ENCODE data around the gene C4orf51.
"Not testable (repeated sequence)": the region's sequence is repeated elsewhere in the genome, so short reads cannot be mapped to it uniquely, and the experiment has no call there.

Gene C4orf51

GRCh38 chr4:145679991-145680455 lies at the start of gene C4orf51:
Gene C4orf51 (plus strand): TSS chr4:145680146. CDS start chr4:145680204, 58 bp downstream.
- DNase-seq (ENCODE audit: low read depth) = peak; percentile 41

- no peak for DNase-seq (ENCODE audit: low read depth)
Observed at GRCh38 chr4:145635117-145635516, 44.8 kb upstream of the C4orf51 start.

- DNase-seq (ENCODE audit: low read depth) = no peak
Observed at GRCh38 chr4:145635630-145636029, 44.3 kb upstream of the C4orf51 start.

- no peak for DNase-seq (ENCODE audit: low read depth)
Observed at GRCh38 chr4:145639186-145639698, 40.7 kb upstream of the C4orf51 start.

- DNase-seq (ENCODE audit: low read depth) = peak; percentile 8
Observed at GRCh38 chr4:145640236-145640635, 39.7 kb upstream of the C4orf51 start.

- no peak for DNase-seq (ENCODE audit: low read depth)
Observed at GRCh38 chr4:145643295-145643694, 36.7 kb upstream of the C4orf51 start.

GRCh38 chr4:145644699-145645098 lies 35.2 kb upstream of the C4orf51 start:
- no peak for DNase-seq (ENCODE audit: low read depth)

GRCh38 chr4:145656156-145656555 lies 23.8 kb upstream of the C4orf51 start:
- no peak for DNase-seq (ENCODE audit: low read depth)

- no peak for DNase-seq (ENCODE audit: low read depth)
Observed at GRCh38 chr4:145660064-145660463, 19.9 kb upstream of the C4orf51 start.

GRCh38 chr4:145663194-145663593 lies 16.8 kb upstream of the C4orf51 start:
- no peak for DNase-seq (ENCODE audit: low read depth)

- no peak for DNase-seq (ENCODE audit: low read depth)
Observed at GRCh38 chr4:145665773-145666172, 14.2 kb upstream of the C4orf51 start.

GRCh38 chr4:145670422-145670821 lies 9.5 kb upstream of the C4orf51 start:
- DNase-seq (ENCODE audit: low read depth) = no peak

GRCh38 chr4:145679520-145679919 lies 426 bp upstream of the C4orf51 start:
- peak; percentile 84 for DNase-seq (ENCODE audit: low read depth)

GRCh38 chr4:145680902-145681301 lies 956 bp downstream of the C4orf51 start:
- DNase-seq (ENCODE audit: low read depth) = no peak

GRCh38 chr4:145681518-145681917 lies 1.6 kb downstream of the C4orf51 start:
- no peak for DNase-seq (ENCODE audit: low read depth)

GRCh38 chr4:145681956-145682355 lies 2.0 kb downstream of the C4orf51 start:
- peak; percentile 47 for DNase-seq (ENCODE audit: low read depth)

GRCh38 chr4:145686991-145687390 lies 7.0 kb downstream of the C4orf51 start:
- no peak for DNase-seq (ENCODE audit: low read depth)

- no peak for DNase-seq (ENCODE audit: low read depth)
Observed at GRCh38 chr4:145690610-145691009, 10.7 kb downstream of the C4orf51 start.

GRCh38 chr4:145691416-145691815 lies 11.5 kb downstream of the C4orf51 start:
- DNase-seq (ENCODE audit: low read depth) = not testable (repeated sequence)

GRCh38 chr4:145694929-145695328 lies 15.0 kb downstream of the C4orf51 start:
- DNase-seq (ENCODE audit: low read depth) = no peak

GRCh38 chr4:145697332-145697731 lies 17.4 kb downstream of the C4orf51 start:
- DNase-seq (ENCODE audit: low read depth) = no peak

GRCh38 chr4:145698507-145698906 lies 18.6 kb downstream of the C4orf51 start:
- DNase-seq (ENCODE audit: low read depth) = no peak

GRCh38 chr4:145703850-145704497 lies 24.0 kb downstream of the C4orf51 start:
- DNase-seq (ENCODE audit: low read depth) = no peak

- DNase-seq (ENCODE audit: low read depth) = no peak
Observed at GRCh38 chr4:145709336-145709735, 29.4 kb downstream of the C4orf51 start.

All from ELR (cell line).